GM19455 (cell line): ENCODE measurements around the gene ABHD10.
"Not testable (repeated sequence)": the region's sequence is repeated elsewhere in the genome, so short reads cannot be mapped to it uniquely, and the experiment has no call there.

Source experiments
- ATAC-seq: cut with Tn5 transposase; IDR thresholded peaks from one replicate; pipeline ENCODE4 v1.9.1; 2021; ENCODE audit not compliant: unreplicated experiment

The ABHD10 gene

DNA sequence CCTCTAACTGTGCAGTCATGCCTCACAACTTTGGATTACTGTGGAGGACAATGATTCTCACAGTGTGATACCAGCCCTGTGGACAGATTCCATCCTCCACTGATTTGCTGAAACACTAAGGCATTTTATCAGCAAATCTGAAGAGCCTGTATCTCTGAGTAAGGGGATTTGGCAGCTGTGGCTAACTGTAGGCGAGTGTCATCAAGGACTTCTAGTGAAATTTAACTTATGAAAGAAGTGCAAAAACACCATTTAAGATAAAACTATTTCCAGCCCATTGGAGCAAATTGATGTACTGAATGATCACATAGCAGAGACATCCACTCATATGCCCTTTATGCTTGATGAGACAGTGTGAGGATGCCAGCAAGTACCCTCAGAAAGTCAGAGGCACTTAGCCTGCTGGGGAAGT is 41.9 kb downstream of the ABHD10 start:
- ATAC-seq: no peak

DNA sequence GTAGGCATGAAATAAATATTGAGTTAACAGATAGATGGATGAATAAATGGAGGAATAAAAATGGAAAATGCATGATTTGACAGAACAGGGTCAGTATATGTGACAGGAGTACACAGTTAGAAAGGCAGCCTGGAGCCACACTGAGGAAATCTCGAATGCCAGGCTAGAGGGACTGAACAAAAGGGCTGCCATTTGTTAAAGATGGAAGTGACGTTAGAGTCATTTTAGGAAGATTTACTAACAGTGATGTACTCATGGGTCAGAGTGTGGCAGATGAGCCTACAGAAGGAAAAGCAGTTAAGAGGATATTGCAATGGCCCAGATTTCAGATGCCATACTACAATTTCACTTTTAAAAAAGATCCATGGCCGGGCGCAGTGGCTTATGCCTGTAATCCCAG is 48.3 kb downstream of the ABHD10 start:
- no peak for ATAC-seq

GRCh38 chr3:112027826-112028225 is 49.0 kb downstream of the ABHD10 start:
- no peak for ATAC-seq

DNA sequence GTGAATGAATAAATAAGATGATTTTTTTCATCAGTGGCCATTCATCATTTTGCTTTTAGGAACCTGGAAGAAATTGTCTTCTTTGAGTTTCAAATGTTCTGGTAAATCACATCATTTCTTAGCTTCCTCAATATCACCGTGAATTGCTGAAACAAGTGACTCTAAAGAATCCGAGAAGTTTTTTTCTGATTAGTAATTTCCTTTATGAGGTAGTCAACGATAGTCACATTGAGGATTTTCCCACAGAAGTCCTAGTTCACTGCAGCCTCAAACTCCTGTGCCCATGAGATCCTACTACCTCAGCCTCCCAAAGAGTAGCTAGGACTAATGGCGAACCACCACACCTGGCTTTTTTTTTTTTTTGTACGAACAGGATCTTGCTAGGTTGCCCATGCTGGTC is 52.1 kb downstream of the ABHD10 start:
- ATAC-seq: no peak

- ATAC-seq: no peak
Observed at GRCh38 chr3:112032098-112032731, 53.4 kb downstream of the ABHD10 start.

- ATAC-seq: no peak
Observed at GRCh38 chr3:112034436-112034835, 55.6 kb downstream of the ABHD10 start, which contains the start of gene TMPRSS7. TMPRSS7 (plus strand) TSS chr3:112034736; CDS start chr3:112034846, 110 bp downstream.

GRCh38 chr3:112035241-112035640 is 56.4 kb downstream of the ABHD10 start:
- no peak for ATAC-seq

DNA sequence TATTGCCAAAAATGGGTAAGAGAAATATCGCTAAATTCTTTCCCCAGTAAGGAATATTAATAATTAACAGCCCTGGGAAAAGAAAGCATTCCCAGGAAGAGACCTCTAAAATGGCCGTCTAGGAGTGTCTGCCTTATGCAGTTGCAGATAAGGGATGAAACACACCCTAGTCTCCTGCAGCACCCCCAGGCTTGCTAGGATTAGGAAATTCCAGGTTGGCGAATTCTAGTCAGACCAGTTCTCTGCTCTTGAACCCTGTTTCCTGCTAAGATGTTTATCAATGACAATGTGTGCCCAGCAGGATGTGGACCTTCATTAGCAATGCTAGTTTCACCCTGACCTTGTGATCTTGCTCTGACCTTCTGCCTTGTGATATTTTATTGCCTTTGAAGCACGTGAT is 58.4 kb downstream of the ABHD10 start:
- ATAC-seq: not testable (repeated sequence)

DNA sequence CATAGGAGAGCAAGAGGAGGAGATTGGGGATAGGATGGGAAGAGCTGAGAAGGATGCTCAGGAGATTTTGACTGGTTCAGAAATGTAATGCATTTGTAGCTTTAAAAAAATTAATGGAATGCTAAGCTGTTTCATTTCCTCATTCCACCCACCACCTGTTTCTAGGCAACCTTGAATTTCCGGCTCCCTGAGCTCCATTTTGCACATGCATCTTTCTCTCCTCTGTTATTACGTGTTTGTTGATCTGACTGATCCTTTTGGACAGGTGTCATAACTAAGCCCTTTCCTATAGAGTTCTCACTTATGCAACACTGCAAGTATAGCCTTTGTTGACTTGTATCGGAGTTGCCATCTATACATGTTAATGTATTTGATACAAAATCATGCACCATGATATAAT is 60.0 kb downstream of the ABHD10 start:
- ATAC-seq: no peak

GRCh38 chr3:112041321-112041720 is 62.5 kb downstream of the ABHD10 start:
- no peak for ATAC-seq

DNA sequence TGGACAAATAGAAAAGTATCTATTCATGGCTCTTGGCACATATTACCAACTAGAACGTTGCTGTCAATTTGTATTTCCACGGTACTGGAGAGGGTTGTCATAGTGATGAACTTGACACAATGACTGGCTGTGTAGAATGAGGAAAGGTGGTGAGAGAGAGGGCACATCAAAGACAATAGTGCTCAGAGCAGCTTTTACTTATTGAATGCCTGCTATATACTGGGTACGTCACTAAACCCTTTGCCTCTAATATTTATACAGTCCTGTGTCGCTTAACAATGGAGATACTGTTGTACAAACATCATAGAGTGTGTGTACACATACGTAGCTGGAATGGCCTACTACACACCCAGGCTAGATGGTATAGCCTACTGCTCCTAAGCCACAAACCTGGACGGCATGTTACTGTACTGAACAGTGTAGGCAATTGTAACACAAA is 64.0 kb downstream of the ABHD10 start:
- no peak for ATAC-seq
